A673 (cell line): Measurements from ENCODE around the gene FBXO22.
"Not testable (repeated sequence)": the region's sequence is repeated elsewhere in the genome, so short reads cannot be mapped to it uniquely, and the experiment has no call there.

Experiments used
- EZH2 ChIP-seq: fragments of 200-600 bp; sonication (generic); IDR thresholded peaks from 2 replicates; pipeline ENCODE4 v1.6.1; 2017; ENCODE audit warnings: borderline replicate concordance, low read depth, mild to moderate bottlenecking, mixed read lengths, antibody characterized with exemption, low read length; ENCODE audit not compliant: poor library complexity, severe bottlenecking
- TF ChIP-seq, protein P1 (sequence below): fragments of 300-800, 200-600 bp; sonication (generic); conservative IDR thresholded peaks from 2 replicates; pipeline ENCODE4 v1.5.1; 2017; ENCODE audit warnings: low read depth, mild to moderate bottlenecking, antibody characterized with exemption, low read length, moderate library complexity, mixed read lengths

DNA sequence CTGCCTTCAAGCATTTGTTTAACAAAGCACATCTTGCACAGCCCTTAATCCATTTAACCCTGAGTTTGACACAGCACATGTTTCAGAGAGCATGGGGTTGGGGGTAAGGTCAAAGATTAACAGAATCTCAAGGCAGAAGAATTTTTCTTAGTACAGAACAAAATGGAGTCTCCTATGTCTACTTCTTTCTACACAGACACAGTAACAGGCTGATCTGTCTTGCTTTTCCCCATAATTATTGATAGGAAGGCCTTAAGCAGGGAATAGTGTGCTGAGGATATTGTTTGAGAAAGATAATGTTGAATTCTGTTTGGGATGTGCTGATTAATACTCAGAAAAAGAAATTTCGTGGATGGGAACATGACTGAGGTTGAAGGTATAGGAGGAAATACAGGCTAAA lies 32.1 kb upstream of the FBXO22 start:
- TF ChIP-seq, protein P1, sequence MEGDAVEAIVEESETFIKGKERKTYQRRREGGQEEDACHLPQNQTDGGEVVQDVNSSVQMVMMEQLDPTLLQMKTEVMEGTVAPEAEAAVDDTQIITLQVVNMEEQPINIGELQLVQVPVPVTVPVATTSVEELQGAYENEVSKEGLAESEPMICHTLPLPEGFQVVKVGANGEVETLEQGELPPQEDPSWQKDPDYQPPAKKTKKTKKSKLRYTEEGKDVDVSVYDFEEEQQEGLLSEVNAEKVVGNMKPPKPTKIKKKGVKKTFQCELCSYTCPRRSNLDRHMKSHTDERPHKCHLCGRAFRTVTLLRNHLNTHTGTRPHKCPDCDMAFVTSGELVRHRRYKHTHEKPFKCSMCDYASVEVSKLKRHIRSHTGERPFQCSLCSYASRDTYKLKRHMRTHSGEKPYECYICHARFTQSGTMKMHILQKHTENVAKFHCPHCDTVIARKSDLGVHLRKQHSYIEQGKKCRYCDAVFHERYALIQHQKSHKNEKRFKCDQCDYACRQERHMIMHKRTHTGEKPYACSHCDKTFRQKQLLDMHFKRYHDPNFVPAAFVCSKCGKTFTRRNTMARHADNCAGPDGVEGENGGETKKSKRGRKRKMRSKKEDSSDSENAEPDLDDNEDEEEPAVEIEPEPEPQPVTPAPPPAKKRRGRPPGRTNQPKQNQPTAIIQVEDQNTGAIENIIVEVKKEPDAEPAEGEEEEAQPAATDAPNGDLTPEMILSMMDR = not testable (repeated sequence)
- TF ChIP-seq EZH2 = not testable (repeated sequence)
